ENCODE measurements around the gene FAAP20.

DNA sequence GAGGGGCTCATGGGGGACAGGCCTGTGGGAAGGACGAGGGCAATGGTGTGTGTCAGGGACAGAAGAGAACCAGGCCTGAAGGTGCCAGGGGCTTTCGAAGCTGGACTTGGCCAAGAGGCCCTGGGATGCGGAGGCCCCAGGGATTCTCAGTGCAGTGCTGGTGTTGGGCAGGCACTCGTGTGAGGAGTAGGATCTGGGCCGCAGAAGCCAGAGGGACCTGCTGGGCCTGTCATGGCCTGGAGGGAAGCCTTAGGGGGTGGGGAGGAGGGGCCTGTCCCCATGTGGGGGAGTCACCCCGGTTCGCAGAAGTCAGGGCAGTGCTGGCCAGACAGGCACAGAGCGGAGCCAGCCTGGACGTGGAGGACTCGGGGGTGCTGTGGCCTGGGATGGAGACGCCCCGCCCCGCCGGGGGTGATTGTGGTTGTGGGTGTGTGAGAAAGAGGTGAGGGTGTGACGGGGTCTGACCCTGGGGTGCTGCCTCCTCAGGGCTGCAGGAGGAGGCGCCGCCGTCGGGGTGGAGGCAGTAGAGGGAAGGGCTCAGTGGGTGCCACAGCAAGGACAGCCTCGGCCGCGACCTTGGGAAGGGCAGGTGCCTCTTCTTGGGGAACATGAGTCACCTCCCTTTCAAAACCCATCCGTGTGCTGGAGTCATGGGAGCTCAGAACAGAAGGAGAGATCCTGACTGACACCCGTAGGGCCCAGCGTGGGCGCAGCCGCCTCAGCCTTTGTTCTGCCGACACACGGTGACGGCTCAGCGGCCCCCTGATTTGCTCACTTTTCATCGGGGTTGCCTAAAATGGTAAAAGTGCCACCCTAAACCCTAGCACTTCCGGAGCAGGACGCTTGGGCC, 33.9 kb downstream of the FAAP20 start:
- TF ChIP-seq, protein P1, sequence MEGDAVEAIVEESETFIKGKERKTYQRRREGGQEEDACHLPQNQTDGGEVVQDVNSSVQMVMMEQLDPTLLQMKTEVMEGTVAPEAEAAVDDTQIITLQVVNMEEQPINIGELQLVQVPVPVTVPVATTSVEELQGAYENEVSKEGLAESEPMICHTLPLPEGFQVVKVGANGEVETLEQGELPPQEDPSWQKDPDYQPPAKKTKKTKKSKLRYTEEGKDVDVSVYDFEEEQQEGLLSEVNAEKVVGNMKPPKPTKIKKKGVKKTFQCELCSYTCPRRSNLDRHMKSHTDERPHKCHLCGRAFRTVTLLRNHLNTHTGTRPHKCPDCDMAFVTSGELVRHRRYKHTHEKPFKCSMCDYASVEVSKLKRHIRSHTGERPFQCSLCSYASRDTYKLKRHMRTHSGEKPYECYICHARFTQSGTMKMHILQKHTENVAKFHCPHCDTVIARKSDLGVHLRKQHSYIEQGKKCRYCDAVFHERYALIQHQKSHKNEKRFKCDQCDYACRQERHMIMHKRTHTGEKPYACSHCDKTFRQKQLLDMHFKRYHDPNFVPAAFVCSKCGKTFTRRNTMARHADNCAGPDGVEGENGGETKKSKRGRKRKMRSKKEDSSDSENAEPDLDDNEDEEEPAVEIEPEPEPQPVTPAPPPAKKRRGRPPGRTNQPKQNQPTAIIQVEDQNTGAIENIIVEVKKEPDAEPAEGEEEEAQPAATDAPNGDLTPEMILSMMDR (IDR thresholded peaks at IDR 0.05; ENCODE audit: low read length): no peak
- no peak for TF ChIP-seq EZH2 (optimal IDR thresholded peaks at IDR 0.05; ENCODE audit: low read depth, low read length)
